HG02981 (cell line): ENCODE measurements around the gene CRYGN.

Experiments
- ATAC-seq: cut with Tn5 transposase; IDR thresholded peaks from one replicate; pipeline ENCODE4 v1.9.1; 2021; ENCODE audit warnings: mild to moderate bottlenecking, moderate library complexity; ENCODE audit not compliant: unreplicated experiment

The CRYGN gene

GRCh38 chr7:151427705-151428377 is 12.1 kb downstream of the CRYGN start:
- no peak for ATAC-seq

GRCh38 chr7:151426904-151427704 is 12.8 kb downstream of the CRYGN start:
- no peak for ATAC-seq

- ATAC-seq: no peak
Measured at GRCh38 chr7:151426441-151426903, 13.5 kb downstream of the CRYGN start.

- no peak for ATAC-seq
Measured at GRCh38 chr7:151425670-151426440, 14.1 kb downstream of the CRYGN start.

- no peak for ATAC-seq
Measured at GRCh38 chr7:151424799-151425198, 15.1 kb downstream of the CRYGN start.

GRCh38 chr7:151423936-151424335 is 16.0 kb downstream of the CRYGN start:
- ATAC-seq: no peak

GRCh38 chr7:151423226-151423625 is 16.7 kb downstream of the CRYGN start:
- no peak for ATAC-seq

GRCh38 chr7:151422212-151422611 is 17.7 kb downstream of the CRYGN start:
- no peak for ATAC-seq

- no peak for ATAC-seq
Measured at GRCh38 chr7:151420144-151420543, 19.8 kb downstream of the CRYGN start.

- ATAC-seq: no peak
Measured at GRCh38 chr7:151416941-151417315, 23.0 kb downstream of the CRYGN start.

GRCh38 chr7:151416112-151416940 is 23.6 kb downstream of the CRYGN start:
- ATAC-seq: no peak

GRCh38 chr7:151415375-151416105 is 24.4 kb downstream of the CRYGN start:
- no peak for ATAC-seq

GRCh38 chr7:151413241-151413640 is 26.7 kb downstream of the CRYGN start:
- no peak for ATAC-seq

GRCh38 chr7:151412318-151412717 is 27.6 kb downstream of the CRYGN start:
- no peak for ATAC-seq

GRCh38 chr7:151411551-151411950 is 28.4 kb downstream of the CRYGN start:
- ATAC-seq: no peak

GRCh38 chr7:151410405-151411390 is 29.2 kb downstream of the CRYGN start:
- ATAC-seq: no peak

- no peak for ATAC-seq
Measured at GRCh38 chr7:151409667-151410404, 30.1 kb downstream of the CRYGN start, which contains the start of gene WDR86. Gene WDR86, minus strand, starts transcription at chr7:151410038. Its CDS starts 449 bp downstream, at chr7:151409589.
